ENCODE data around the gene CNN3.

The CNN3 gene

DNA sequence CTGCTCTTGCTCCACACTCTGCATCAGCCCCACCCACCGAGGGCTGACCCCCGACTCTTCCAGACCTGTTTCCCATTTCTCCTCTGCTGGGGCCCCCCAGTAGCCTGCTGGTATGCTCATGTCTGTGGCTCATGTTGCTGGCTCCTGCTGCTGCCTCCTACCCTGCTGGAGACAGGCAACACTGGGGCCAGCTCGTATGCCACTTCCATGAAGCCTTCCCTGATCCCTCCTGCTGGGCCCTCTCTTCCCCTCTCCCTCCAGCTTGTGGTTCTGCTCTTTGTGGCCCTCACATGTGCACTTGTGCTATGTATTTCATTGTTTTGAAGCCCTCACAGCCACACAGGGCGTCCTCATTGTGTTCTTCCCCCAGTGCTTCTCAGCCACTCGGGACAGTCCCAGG, 40.5 kb downstream of the CNN3 start:
- no peak overlapping the region for H3K4me3 ChIP-seq (ENCODE audit: low read depth, low read length)
- DNase-seq (ENCODE audit: low read depth, low spot score) = no peak
- TF ChIP-seq, protein P1, sequence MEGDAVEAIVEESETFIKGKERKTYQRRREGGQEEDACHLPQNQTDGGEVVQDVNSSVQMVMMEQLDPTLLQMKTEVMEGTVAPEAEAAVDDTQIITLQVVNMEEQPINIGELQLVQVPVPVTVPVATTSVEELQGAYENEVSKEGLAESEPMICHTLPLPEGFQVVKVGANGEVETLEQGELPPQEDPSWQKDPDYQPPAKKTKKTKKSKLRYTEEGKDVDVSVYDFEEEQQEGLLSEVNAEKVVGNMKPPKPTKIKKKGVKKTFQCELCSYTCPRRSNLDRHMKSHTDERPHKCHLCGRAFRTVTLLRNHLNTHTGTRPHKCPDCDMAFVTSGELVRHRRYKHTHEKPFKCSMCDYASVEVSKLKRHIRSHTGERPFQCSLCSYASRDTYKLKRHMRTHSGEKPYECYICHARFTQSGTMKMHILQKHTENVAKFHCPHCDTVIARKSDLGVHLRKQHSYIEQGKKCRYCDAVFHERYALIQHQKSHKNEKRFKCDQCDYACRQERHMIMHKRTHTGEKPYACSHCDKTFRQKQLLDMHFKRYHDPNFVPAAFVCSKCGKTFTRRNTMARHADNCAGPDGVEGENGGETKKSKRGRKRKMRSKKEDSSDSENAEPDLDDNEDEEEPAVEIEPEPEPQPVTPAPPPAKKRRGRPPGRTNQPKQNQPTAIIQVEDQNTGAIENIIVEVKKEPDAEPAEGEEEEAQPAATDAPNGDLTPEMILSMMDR (IDR thresholded peaks at IDR 0.05; ENCODE audit: low read depth, low read length) = no peak
- in situ Hi-C loops (cut with HindIII; ENCODE audit: low sequenced_read_pairs) = no loop called here

DNA sequence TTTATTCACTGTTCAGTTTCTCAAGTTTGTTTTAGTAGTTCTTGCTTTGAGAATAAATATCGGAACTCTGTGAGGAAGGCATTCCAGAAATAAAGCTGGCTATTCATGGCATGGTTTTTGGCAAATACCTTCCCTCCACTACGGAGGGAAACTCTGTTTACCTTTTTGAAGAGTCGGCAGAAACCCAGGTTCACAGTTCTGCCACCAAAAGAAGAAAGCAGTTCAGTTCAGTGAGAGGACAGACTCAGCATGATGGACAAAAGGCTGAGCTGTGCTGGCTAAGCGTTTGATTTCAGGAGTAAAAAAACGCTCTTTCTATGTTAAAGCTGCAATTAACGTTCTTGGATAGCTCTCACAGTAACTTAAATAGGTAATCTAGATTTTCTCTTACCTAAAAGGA, 42.4 kb downstream of the CNN3 start:
- TF ChIP-seq, protein P1 (IDR thresholded peaks at IDR 0.05; ENCODE audit: low read depth, low read length) = no peak
- H3K4me3 ChIP-seq (ENCODE audit: low read depth, low read length) = no peak overlapping the region
- in situ Hi-C loops (cut with HindIII; ENCODE audit: low sequenced_read_pairs) = no loop called here
- DNase-seq (ENCODE audit: low read depth, low spot score) = no peak

DNA sequence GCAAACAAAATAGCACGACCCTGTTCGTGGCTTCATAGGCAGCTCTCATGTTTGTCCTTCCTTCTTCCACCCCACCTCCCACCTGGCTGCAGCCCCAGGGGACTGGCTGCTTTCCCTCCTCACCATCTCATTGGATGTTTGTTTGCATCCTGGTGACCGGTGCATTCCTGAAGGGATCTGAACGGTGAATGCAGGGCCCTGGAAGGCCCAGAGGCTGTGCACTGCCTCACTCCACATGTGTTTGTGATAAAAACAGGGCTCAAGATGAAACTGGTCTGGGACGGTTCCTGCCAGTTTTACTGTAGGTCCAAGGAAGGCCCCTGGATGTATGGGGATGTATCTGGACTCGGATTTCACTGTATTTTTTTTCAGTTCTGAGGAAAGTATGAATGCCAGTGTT, 42.8 kb downstream of the CNN3 start:
- in situ Hi-C loops (cut with HindIII; ENCODE audit: low sequenced_read_pairs) = no loop called here
- peak; percentile 77 for DNase-seq (ENCODE audit: low read depth, low spot score)
- TF ChIP-seq, protein P1 (IDR thresholded peaks at IDR 0.05; ENCODE audit: low read depth, low read length) = no peak
- no peak overlapping the region for H3K4me3 ChIP-seq (ENCODE audit: low read depth, low read length)

DNA sequence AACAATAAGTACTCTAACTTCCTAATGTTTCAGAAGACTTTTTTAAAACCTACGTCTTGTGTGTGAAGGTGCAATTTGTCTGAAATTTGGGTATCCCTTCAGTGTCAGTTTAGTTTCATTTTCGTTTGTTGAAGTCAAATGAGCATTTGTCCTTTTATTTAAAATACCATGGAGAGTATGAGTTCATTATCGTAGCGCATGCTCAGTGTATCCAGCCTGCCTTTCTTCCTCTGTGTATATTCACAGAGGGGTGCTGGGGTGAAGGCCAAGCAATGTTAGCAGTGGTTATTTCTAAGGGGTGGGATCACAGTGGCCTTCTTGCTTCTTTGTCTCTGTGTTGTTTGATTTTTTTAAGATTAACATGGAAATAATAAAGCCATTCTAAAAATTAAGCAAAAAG, 43.2 kb downstream of the CNN3 start:
- DNase-seq (ENCODE audit: low read depth, low spot score) = peak; percentile 87
- TF ChIP-seq, protein P1 (IDR thresholded peaks at IDR 0.05; ENCODE audit: low read depth, low read length) = no peak
- in situ Hi-C loops (cut with HindIII; ENCODE audit: low sequenced_read_pairs) = no loop called here
- no peak overlapping the region for H3K4me3 ChIP-seq (ENCODE audit: low read depth, low read length)

DNA sequence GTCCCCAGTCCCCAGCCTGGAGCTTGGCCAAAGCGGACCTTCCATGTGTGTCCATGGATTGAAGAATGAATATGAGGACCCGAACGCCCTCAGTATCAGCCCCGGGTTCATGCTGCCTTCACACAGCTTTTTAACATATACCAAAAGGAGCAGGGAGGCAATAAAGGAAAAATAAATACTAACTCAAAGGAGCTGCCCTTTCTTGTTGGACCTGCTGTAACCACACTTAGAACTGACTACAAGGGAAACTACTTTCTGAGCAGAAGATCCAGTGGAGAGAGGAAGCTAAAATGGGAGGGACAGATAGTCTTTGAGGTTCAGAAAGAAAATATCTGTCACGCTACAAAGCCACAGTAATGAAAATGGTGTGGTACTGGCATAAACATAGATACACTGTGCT, 48.6 kb downstream of the CNN3 start:
- TF ChIP-seq, protein P1 (IDR thresholded peaks at IDR 0.05; ENCODE audit: low read depth, low read length) = no peak
- in situ Hi-C loops (cut with HindIII; ENCODE audit: low sequenced_read_pairs) = no loop called here
- DNase-seq (ENCODE audit: low read depth, low spot score) = no peak
- no peak overlapping the region for H3K4me3 ChIP-seq (ENCODE audit: low read depth, low read length)

DNA sequence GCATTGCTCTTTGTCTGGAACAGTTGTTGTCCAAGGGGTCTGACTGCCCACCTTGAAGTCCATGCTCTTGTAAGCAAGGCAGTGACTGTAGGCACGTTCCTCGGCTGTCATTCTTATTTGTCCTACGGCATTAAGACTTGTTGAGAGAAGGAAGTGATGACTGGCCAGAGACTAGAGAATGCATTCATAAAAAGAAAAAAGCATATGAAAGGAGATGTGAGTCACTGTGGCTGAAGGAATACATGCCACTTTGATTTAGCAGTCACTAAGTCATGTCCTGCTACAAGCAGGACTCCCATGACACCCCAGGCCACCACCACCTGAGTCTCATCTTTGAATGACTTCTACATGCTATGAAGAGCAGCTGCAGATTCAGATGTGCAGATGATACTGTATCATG, 50.5 kb downstream of the CNN3 start:
- H3K4me3 ChIP-seq (ENCODE audit: low read depth, low read length) = no peak overlapping the region
- TF ChIP-seq, protein P1 (IDR thresholded peaks at IDR 0.05; ENCODE audit: low read depth, low read length) = no peak
- in situ Hi-C loops (cut with HindIII; ENCODE audit: low sequenced_read_pairs) = no loop called here
- peak; percentile 50 for DNase-seq (ENCODE audit: low read depth, low spot score)

DNA sequence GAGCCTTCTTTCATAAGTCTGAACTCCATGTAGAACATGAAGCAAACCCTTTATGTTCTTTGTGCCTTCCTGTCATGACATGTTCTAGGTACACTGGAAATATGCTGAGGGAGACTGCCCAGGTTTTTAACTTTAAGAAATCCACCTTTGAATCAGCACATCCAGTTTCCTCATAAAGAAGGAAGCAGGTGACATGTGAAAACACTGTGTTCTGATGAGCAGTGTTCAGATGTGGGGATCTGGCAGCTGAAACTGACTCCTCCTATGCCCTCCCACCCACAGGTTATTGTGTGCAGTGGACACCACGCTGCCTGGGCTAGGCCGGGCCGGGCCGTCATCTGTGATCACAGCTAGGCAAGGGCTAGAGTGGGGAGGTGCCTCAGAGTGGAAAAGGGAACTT, 51.1 kb downstream of the CNN3 start:
- TF ChIP-seq, protein P1 (IDR thresholded peaks at IDR 0.05; ENCODE audit: low read depth, low read length) = no peak
- DNase-seq (ENCODE audit: low read depth, low spot score) = no peak
- in situ Hi-C loops (cut with HindIII; ENCODE audit: low sequenced_read_pairs) = no loop called here
- no peak overlapping the region for H3K4me3 ChIP-seq (ENCODE audit: low read depth, low read length)
